Tracheal epithelial cell (primary cell): ENCODE results near the gene SYT3. TPM values are rescaled to one million over a fixed set of nuclear protein-coding genes. Genes with fewer than 3 reads are reported as not detected.

Source experiments
- total RNA-seq: library from RNA; depleted of rRNA; stranded (reverse); fragments of >200 nt; gene quantifications from 2 replicates; pipeline ENCODE4 v1.2.1, GENCODE V29; 2014

The SYT3 gene, protein sequence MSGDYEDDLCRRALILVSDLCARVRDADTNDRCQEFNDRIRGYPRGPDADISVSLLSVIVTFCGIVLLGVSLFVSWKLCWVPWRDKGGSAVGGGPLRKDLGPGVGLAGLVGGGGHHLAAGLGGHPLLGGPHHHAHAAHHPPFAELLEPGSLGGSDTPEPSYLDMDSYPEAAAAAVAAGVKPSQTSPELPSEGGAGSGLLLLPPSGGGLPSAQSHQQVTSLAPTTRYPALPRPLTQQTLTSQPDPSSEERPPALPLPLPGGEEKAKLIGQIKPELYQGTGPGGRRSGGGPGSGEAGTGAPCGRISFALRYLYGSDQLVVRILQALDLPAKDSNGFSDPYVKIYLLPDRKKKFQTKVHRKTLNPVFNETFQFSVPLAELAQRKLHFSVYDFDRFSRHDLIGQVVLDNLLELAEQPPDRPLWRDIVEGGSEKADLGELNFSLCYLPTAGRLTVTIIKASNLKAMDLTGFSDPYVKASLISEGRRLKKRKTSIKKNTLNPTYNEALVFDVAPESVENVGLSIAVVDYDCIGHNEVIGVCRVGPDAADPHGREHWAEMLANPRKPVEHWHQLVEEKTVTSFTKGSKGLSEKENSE
- not detected in 2 replicates for total RNA-seq

GRCh38 chr19:50639121-50640112 is at the start of gene SYT3:
TSS of gene SYT3 (minus strand) at chr19:50639881. CDS start at chr19:50637411, 2,470 bp downstream.

DNA sequence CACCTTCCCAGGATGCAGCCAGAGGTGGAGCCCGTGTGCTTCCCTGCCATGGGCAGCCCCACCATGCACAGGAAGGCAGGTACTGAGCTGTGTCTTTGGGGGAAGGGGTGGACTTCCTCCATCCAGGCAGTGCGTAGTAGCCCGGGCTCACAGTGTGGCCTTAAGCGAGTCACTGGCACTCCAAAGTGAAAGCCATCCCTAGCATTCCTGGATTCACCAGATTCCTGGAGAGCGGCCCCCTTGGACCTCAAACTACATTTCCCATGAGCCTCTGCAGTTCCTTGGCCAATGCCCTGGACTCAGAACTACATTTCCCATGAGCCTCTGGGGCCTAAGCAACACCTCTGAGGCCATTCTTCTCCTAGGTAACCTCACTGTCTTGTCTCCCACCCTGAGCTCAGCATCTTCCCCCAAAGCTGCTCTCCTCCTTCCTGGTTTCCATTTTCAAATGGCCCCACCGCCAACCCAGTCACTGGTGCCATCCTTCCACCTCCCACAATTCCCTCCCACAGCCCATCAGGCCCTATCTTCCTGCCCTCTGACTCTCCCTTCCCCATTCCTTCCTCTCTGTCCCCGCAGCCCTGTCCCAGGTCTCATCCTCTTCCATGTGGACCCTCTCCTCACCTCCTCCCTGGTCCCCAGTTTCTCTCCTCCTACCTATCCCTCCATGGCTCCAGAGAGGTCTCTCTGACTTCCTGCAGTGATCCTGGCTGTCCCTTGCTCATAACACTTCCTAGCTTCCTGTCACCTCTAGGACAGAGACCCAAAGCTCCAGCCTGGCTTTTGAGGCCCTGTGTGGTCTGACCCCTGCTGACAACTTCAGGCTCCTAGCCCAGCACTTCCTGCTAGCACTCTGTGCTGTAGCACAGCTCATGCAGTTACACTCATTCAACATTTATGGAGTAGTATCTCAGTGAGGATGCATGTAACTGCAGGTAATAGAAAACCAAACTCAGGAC is 10.0 kb upstream of the SYT3 start, which contains the start of gene C19orf81:
C19orf81 (plus strand) TSS at position 13 of the 959 bp plus-strand sequence; CDS start at position 13, 0 bp downstream.

Other genes with a start within 250 kb of the SYT3 start
- gene SPIB, start 220.9 kb downstream of the SYT3 start, total RNA-seq = not detected in 2 replicates
- gene MYBPC2, start 207.0 kb downstream of the SYT3 start, total RNA-seq = not detected in 2 replicates
- 29.4 and 47.2 TPM in 2 replicates for gene EMC10, start 163.4 kb downstream of the SYT3 start, total RNA-seq
- 0.21 TPM in 1 of 2 replicates, not detected in the other for gene GARIN5A, start 163.0 kb downstream of the SYT3 start, total RNA-seq
- 11.1 and 22.7 TPM in 2 replicates for gene JOSD2, start 128.7 kb downstream of the SYT3 start, total RNA-seq
- gene ASPDH, start 126.0 kb downstream of the SYT3 start, total RNA-seq = not detected in 2 replicates
- not detected in 2 replicates for gene LRRC4B, start 71.4 kb downstream of the SYT3 start, total RNA-seq
- 0.72 TPM in 1 of 2 replicates, not detected in the other for gene C19orf81, start 9.6 kb upstream of the SYT3 start, total RNA-seq
- not detected in 2 replicates for gene SHANK1, start 79.9 kb upstream of the SYT3 start, total RNA-seq
- gene CLEC11A, start 83.5 kb upstream of the SYT3 start, total RNA-seq = not detected in 2 replicates
- not detected in 2 replicates for gene GPR32, start 130.6 kb upstream of the SYT3 start, total RNA-seq
- not detected in 2 replicates for gene ACP4, start 150.5 kb upstream of the SYT3 start, total RNA-seq
- gene KLK1, start 183.9 kb upstream of the SYT3 start, total RNA-seq = 0.24 TPM in 1 of 2 replicates, not detected in the other
- not detected in 2 replicates for gene KLK15, start 193.7 kb upstream of the SYT3 start, total RNA-seq
- under 0.01 and 0.43 TPM in 2 replicates for gene KLK3, start 215.0 kb upstream of the SYT3 start, total RNA-seq
- gene KLK2, start 233.6 kb upstream of the SYT3 start, total RNA-seq = not detected in 2 replicates